Measurements from ENCODE around the gene SH3GL1.
"Not testable (repeated sequence)": the region's sequence is repeated elsewhere in the genome, so short reads cannot be mapped to it uniquely, and the experiment has no call there.

Gene SH3GL1

DNA sequence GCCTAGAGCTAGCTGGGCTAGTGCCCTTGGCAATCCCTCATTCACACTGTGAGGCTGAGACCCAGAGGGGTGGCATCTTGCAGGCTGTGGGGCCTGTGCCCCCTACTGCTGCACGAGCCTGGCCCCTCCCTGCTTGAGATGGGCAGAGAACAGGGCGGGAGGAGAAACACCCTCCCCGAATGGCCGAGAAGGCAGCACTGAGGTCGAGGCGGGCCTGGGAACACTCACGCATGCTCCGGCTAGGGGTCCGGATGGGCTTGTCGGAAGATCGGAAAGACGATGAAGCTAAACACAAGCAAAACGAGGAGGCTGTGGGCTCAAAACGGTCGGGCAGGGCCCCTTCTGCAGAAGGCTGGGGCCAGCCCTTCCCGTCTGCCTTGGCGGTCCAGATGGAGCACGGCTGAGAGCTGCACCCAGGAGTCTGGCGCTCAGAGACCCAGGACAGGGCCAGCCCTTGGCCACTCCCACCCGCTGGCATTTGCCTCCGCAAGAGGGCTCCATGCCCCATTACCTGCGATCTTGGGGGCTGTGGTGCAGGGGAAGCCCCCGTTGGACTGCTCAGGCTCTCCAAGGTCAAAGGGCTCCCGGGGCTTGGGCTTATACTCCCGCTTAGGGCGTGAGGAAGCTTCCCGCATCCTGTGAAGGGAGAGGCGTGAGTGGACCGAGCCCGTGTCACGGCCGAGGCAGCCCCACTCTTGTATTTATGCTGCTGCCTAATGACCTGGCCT lies 38.1 kb downstream of the SH3GL1 start:
- DNase-seq, result no peak

DNA sequence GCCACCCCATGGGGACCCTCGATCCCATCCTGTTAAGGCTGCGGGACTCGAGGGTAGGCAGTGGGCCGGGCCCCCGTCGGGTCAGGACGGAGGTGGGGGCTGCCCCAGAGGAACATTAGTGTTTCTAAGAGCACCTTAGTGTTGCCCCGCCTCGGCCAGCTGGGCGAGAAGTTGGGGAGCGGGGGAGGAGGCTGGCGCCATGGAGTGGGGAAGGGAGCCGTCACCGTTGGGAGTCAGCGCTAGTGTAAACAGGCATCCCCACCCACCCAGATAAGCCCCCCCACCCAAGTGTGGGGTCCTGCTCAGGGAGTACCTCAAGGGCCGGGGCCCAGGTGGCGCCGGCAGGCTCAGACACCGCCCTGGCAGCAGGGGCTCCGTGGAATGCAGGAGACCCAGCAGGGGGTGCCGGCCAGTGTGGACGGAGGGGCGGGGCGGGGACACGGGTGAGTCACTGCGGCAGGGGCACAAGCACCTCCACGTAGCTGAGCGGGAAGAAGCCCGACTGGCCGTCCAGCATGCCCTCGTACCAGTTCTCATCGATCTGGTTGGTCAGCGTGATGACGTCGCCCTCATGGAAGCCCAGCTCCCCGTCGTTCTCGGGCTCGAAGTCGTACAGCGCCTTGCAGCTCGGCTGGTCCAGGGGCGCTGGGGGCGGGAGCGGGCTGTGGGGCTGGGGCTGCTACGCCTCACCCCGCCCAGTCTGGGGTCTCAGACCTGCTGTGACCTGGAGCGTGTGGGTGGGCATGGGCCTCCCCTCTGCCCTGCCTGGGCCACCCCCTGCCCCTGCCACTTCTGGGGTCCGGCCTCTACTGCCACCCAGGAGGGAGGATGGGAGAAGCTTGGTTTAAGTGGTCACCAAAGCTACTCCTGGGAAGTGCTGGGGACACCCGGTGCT lies 38.9 kb downstream of the SH3GL1 start:
- no peak for DNase-seq

DNA sequence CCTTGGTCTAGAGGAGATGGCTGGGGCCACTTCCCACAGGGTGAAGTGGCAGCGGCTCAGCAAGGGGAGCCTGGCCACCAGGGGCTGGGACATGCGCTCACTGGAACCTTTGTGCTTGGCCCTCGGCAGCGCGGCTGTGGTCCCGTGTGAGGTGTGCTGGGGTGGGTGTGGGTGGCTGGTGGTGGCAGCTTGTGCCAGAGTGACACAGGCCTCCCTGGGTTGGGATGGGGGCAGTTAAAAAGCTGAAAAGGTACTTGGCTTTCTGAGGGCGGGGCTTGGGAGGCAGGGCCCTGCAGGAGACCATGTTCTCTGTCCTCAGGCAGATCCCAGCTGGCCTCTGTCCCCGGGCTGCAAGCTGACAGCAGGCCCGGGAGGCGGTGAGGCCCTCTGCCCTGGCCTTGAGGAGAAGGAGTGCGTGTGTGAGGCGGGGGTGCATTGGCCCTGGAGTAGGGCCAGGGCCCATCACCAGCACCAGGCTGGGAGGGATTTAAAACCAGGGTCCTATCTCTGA lies 39.7 kb downstream of the SH3GL1 start:
- no peak for DNase-seq

DNA sequence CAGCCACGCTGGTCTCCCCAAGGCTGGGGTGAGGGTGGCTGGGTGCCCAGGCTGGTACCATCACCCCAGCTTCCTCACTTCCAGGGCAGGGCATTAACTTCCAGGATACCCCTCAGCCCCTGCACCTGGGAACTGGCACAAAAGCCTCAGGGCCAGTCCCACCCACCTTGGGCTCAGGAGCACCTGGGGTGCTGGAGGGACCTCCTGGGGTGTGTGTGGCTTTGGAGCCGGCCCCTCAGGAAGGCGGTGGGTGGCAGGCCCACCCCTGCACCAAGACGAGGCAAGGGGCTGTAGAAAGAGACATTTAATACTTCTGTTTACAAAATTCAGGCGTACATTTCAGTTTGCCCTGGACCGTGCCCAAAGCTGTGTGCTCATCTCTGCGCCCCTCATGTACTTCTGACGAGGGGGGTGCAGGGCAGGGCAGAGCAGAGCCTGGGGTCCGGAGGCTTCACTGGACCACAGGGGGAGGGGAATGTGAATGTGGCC lies 40.2 kb downstream of the SH3GL1 start:
- no peak for DNase-seq

DNA sequence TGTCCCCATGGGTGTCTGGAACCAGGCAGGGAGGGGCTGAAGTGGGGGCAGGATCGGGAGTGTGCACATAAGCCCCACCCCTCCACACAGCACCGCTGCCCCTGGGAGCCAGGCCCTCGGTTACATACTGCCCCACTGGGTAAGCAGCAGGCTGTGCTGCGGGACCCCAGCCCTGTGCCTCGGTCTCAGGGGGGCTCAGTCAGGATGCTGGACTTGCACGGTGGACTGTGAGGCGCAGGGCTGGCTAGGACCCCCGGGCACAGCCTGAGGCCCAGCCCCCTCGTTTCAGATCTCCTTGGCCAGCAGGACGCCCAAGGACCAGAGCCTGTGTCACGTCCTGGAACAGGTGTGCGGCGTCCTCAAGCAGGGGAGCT lies 40.7 kb downstream of the SH3GL1 start:
- no peak for DNase-seq

DNA sequence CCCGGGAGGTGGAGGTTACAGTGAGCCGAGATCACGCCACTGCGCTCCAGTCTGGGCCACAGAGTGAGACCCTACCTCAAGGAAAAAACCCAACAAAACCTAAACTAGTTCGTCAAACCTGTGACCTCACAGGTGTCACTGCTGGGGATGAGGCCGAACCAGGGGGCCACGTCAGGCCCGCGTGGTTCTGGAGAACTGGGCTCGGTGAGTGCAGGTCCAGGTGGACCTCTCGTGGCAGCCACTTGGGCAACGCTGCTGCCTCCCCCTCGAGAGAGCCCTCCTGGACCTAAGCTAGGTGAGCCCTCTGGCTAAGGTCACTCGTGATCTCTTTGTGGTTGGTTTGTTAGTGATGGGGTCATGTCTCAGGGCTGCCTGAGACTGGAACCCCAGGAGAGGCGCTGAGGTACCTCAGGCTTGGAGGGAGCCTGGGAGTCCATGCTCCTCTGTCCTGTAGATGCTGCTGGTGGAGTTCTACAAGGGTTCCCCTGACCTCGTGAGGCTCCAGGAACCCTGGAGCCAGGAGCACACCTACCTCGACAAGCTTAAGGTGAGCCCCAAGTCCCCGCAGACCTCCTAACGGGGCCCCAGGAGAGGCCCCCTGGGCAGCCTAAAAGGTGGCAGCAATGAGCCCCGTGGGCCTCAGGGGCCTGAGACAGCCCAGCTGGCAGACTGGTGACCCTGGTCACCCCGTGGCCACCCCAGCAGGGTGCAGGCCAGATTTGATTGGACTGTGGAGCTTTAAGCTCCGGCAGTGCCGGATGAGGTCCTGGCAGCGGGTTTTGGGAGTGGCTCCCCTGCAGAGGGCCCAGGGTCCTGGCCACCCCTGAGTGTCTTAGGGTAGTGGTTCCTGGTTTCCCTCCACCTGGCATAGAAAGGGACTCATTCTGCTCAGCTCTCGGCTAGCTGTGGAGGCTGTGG lies 41.4 kb downstream of the SH3GL1 start:
- DNase-seq, result no peak

DNA sequence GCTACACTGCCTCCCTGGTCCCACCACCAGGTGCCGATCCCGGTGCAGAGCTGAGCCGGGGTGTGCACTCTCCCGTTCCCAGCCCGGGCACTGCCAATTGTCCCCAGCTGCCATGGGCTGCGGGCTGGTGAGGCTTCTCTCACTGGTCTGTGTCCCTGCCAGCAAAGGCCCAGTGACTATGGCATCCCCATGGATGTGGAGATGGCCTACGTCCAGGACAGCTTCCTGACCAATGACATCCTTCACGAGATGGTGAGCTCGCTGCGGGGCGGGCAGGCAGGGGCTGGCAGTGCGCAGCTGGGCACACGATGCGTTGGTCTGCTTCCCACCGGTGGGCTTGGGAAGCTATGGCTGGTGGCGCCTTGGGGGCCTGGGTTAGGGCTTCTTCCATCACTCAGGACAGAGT lies 42.4 kb downstream of the SH3GL1 start:
- DNase-seq, result no peak

DNA sequence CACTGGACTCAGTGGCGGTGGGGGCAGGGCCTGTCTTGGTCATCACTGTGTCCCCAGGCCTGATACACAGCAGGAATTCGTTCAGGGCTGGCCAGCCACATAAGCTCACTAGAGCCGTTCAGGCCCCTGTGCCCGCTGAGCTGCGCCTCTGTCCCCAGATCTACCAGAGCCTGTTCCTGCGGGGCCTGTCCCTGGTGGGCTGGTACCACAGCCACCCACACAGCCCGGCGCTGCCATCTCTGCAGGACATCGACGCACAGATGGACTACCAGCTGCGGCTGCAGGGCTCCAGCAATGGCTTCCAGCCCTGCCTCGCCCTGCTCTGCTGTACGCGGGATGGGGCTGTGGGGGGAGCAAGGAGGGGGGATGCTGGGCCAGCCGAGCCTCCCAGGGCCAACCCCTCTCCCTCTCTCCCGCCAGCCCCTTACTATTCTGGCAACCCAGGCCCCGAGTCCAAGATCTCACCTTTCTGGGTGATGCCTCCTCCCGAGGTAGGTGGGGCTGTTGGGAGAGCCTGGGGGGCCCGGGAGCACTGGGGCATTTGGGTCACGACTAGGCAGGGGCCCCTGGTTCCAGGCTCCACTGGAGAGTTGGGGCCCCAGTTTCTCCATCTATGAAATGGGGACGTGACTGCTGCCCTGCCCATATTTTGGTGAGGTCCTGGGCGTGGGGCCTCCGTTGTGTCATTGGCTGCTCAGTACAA lies 43.1 kb downstream of the SH3GL1 start:
- no peak for DNase-seq

DNA sequence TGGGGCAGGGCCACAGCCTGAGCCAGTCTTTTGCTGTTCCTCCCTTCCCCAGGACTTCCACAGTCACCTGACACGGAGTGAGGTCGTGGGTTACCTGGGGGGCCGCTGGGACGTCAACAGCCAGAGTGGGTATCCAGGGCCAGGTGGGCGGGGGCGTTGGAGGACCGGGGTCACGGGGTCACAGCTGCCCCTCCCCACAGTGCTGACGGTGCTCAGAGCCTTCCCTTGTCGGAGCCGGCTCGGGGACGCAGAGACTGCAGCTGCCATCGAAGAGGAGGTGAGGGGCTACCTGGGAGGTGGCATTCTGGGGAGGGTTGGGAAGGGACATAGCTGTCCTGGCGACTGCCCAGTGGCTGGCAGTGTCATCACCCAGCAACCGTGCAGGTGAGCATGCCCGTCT lies 45.5 kb downstream of the SH3GL1 start:
- DNase-seq, result no peak

DNA sequence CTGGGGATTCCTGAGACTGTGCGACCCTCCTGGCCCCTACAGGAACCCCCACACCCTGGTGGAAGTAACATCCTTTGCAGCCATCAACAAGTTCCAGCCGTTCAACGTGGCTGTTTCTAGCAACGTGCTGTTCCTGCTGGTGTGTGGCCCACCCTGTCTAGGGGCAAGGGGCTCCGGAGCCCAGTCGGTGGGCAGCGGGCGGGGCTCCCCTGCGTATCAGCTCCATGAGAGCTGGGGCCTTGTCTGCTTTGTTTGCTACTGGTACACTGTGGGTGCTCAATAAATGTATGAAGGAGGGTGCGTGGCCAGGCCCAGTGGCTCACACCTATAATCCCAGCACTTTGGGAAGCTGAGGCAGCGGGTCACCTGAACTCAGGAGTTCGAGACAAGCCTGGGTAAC lies 46.1 kb downstream of the SH3GL1 start:
- DNase-seq, result no peak

DNA sequence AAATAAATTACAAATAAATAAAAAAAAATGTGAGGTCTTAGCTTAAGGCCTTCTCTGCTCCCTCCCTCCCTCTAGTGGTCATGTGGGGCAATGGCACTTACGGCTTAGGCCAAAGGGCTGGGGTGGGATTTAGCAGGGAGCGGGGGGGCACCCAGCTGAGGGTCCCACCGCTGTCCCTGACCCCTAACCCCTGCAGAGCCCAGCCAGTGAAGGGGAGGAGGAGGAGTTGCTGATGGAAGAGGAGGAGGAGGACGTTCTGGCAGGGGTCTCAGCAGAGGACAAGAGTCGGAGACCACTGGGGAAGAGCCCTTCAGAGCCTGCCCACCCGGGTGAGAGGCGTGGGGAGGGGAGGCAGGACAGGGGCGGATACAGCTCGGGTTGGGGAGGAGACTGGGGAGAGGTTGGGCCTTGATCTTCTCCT lies 47.6 kb downstream of the SH3GL1 start:
- peak; percentile 36 to 45 for DNase-seq

DNA sequence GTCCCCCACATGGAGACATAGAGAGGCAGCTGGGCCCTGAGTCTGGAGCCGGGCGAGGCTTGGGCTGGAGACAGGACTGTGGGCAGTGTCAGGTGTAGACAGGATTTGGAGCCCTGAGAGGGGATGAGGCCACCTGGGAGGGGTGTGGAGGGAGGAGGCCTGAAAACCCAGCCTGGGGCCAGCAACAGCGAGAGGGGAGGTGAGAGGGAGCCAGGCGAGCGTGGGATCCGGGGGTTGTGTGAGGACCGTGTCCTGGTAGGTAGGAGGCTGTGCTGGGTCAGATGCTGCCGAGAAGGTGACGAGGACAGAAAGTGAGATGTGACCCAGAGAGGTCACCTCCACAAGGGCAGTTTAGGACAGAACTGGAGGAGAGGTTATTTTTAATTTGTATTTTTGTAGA lies 49.6 kb downstream of the SH3GL1 start:
- no peak for DNase-seq

DNA sequence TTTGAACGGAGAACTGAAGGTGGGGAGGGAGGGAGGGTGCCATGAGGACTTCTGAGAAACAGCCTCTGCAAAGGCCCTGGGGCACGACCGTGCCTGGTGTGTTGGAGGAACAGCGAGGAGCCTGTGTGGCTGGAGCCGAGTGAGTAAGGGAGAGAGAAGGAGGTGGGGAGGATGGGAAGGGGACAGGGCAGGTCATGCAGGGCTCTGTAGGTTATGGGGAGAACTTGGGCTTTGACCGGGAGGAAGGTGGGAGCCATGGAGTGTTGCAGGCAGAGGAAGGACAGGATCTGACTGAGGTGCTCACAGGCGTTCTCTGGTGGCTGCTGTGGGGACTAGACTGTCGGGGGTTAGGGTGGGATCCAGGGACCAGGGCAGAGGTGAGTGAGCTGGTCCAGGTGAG lies 50.2 kb downstream of the SH3GL1 start:
- DNase-seq, result no peak

DNA sequence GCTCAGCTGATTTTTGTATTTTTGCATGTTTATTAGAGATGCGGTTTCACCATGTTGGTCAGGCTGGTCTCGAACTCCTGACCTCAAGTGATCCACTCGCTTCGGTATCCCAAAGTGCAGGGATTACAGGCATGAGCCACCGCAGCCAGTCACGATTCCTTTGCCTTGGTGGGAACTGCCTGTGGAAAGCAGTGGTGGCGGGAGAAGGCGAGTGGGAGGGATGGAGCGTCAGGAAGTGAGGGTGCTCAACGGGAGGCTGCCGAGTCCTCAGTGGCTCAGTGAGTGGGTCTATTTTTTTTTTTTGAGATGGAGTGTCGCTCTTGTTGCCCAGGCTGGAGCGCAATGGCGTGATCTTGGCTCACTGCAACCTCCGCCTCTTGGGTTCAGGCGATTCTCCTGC lies 51.1 kb downstream of the SH3GL1 start:
- not testable (repeated sequence) for DNase-seq

DNA sequence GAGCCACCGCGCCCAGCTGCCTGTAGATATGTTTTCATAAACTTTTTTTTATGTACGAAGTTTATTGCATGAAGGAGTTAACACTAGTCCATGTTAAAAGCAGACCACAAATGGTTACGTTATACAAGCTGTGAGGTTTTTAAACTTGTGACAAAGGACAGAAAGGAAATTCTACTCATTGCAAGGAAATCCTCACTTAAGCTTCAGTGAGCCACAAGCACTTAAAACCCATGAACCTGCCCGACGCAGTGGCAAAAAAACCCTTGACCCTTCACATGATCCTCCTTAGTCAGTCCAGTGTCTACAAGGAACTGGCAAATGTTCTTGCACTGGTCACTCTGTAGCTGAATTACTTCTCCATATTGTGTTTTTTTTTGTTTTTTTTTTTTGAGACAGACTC lies 52.8 kb downstream of the SH3GL1 start:
- no peak for DNase-seq

DNA sequence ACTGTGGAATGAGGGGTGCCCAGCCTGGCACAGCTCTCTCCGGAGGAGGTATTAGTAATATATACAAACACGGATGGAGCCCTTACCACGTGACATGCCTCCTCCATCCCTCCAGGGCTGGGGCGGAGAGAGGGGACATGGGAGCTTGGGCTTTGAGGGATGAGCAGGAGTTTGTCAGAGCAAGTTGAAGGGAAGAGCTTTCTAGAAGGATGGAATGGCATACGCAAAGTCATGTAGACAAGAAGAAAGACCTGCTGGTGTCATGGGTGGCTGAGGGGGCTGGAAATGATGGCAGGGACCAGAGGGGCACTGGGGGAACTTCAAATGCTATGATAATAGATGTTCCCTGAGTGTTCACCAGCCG lies 54.3 kb downstream of the SH3GL1 start:
- DNase-seq, result no peak

DNA sequence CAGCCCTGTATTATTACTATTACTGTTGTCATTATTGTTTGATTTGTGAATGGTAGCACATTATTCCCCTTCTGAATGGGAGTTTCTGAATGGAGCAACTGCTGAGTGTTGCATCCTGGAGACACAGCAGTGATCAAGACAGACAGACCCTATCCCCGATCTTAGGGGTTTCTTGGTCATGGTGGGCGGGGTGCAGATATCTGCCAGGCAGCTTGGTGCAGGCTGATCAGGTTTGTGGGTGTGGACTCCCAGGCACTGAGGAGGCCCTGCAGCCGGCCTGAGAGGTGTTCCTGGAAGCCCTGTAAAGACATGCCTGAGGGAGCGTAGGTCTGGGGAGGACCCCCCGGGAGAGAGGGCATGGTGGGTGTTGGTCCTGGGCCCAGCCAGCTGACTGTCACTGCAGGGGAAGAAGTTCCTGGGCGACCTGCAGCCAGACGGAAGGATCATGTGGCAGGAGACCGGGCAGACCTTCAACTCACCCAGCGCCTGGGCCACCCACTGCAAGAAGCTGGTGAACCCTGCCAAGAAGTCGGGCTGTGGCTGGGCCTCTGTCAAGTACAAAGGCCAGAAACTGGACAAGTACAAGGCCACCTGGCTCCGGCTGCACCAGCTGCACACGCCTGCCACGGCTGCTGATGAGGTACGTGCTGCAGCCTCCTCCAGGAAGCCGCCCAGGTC lies 54.9 kb downstream of the SH3GL1 start:
- DNase-seq, result no peak

DNA sequence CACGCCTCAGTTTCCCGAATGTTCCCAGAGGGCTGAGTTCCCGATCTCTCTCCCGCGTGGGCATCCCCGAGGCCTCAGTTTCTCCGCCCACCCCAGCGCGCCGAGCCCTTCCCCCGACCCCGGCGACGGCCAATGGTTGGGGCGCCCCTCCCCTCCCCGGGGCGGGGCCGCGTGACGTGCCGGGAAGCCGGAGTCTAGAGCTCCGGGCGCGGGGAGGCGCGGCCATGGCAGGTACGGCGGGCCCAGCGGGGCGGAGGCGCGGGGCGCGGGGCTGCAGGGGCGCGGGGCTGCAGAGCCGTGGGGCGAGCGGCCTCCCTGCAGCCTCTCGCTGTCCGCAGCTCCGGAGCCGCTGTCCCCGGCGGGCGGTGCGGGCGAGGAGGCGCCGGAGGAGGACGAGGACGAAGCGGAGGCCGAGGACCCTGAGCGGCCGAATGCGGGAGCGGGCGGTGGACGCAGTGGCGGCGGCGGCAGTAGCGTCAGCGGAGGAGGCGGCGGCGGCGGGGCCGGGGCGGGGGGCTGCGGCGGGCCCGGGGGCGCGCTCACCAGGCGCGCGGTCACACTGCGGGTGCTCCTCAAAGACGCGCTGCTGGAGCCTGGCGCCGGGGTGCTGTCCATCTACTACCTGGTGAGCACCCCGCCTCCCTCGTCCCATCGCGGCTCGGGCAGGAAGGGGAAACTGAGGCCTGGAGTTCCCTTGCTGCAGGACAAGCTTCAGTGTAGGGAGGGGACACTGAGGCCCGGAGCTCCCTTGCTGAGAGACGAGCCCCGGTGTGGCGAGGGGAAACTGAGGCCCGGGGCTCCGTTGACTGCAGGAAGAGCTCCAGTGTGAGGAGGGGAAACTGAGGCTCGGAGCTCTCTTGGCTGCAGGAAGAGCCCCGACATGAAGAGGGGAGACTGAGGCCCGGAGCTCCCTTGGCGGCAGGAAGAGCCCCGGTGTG lies 56.7 kb downstream of the SH3GL1 start, which contains the start of gene MPND:
TSS of gene MPND (plus strand) at position 193 of the 938 bp plus-strand sequence. CDS start at position 225, 32 bp downstream.
- DNase-seq, result peak; percentile 27 to 44

DNA sequence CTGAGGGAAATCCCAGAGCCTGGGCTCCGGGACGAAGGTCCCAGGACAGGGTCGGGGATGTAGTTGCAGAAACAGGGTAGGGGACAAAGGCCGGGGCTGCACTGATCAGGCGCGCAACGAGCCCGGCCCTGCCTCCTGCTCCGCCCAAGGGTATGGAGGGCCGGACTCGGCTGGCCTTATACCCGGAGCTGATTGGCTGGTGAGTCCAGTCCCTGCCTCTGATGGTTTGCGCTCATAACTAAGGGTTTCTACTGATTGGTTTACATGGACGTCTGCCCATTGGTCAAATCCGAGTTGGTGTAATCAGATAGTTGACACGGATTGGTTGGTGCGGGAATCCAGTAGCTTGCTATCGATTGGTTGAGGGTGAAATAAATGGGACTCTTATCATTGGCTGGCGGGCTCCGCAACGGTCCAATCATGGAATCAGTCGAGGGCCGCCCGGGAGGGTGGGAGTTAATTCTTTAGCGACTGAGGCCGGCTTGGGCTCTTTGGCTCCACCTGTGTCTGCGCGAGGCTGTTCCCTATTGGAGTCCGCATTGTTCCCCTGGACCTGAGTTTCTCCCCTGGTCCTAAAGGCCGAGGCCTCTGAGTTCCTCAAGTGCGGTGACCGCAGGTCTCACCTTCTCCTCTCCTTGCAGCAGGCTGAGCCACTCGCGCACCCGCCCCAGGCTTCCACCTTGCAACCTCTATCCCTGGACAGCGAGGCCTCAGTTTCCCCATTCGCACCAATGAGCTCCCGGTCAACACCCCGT lies 57.6 kb downstream of the SH3GL1 start:
- peak; percentile 98 to 99 for DNase-seq

DNA sequence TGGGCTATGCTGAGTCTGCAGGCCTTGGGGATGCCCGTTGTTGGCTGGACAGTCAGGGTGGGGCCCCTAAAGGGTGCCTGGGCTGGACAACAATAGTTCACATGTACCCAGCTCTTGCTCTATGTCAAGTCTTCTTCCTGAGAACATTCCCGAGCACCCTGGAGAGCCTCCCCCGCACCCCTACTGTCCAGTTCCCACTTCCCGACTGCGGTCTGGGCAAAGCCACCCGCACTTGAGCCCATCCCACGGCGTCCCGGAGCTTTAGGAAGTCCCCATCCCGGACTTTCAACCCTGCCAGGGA lies 58.1 kb downstream of the SH3GL1 start:
- DNase-seq, result no peak

Measured in AML-193 (cell line).